GM23338 (cell line): Measurements from ENCODE around the gene ADPRHL1.

Source experiments
- CREB1 ChIP-seq: fragments of 250-450 bp; sonication (Bioruptor Pico); IDR thresholded peaks from 2 replicates; pipeline ENCODE4 v1.5.0; 2020; ENCODE audit warnings: low read depth, mild to moderate bottlenecking, moderate library complexity
- EZH2 ChIP-seq: fragments of 200-600 bp; sonication (generic); IDR thresholded peaks from one replicate; pipeline ENCODE4 v1.8.0; 2017; ENCODE audit warnings: antibody characterized with exemption, mild to moderate bottlenecking, low read depth; ENCODE audit not compliant: unreplicated experiment
- EZH2phosphoT487 ChIP-seq: fragments of 200-600 bp; sonication (generic); IDR thresholded peaks from one replicate; pipeline ENCODE4 v1.8.1; 2018; ENCODE audit warnings: antibody characterized with exemption; ENCODE audit not compliant: unreplicated experiment
- JUNB ChIP-seq: IDR thresholded peaks from one replicate; pipeline ENCODE4 v1.6.1; 2016; ENCODE audit warnings: antibody characterized with exemption; ENCODE audit not compliant: unreplicated experiment
- NANOG ChIP-seq: IDR thresholded peaks from 2 replicates; pipeline ENCODE4 v1.6.1; 2016; ENCODE audit warnings: antibody characterized with exemption, borderline replicate concordance
- POLR2AphosphoS5 ChIP-seq: IDR thresholded peaks from 2 replicates; pipeline ENCODE4 v1.6.1; 2016; ENCODE audit warnings: antibody characterized with exemption, low read depth
- STAT1 ChIP-seq: IDR thresholded peaks from one replicate; pipeline ENCODE4 v1.6.1; 2016; ENCODE audit warnings: antibody characterized with exemption; ENCODE audit not compliant: unreplicated experiment
- ZNF114 ChIP-seq: fragments of 250-450 bp; sonication (Bioruptor Pico); IDR thresholded peaks from 2 replicates; pipeline ENCODE4 v1.5.0; 2020; ENCODE audit warnings: mild to moderate bottlenecking, moderate library complexity
- TF ChIP-seq, protein P1 (sequence below), 2 experiments: fragments of 200-600 bp in 1 of 2; sonication (generic) in 1 of 2; conservative IDR thresholded peaks; 2 replicates each; pipeline versions ENCODE4 v1.5.1 to v1.6.1; 2016 to 2017; ENCODE audit warnings: antibody characterized with exemption in 2 of 2, low read depth in 2 of 2, mild to moderate bottlenecking in 2 of 2, moderate library complexity in 1 of 2
- TF ChIP-seq, protein P2 (sequence below): IDR thresholded peaks from one replicate; pipeline ENCODE4 v1.6.1; 2018; ENCODE audit warnings: antibody characterized with exemption; ENCODE audit not compliant: unreplicated experiment
- TF ChIP-seq, protein P3 (sequence below): IDR thresholded peaks from 2 replicates; pipeline ENCODE4 v1.6.1; 2016; ENCODE audit warnings: antibody characterized with exemption

- TF ChIP-seq, protein P1, sequence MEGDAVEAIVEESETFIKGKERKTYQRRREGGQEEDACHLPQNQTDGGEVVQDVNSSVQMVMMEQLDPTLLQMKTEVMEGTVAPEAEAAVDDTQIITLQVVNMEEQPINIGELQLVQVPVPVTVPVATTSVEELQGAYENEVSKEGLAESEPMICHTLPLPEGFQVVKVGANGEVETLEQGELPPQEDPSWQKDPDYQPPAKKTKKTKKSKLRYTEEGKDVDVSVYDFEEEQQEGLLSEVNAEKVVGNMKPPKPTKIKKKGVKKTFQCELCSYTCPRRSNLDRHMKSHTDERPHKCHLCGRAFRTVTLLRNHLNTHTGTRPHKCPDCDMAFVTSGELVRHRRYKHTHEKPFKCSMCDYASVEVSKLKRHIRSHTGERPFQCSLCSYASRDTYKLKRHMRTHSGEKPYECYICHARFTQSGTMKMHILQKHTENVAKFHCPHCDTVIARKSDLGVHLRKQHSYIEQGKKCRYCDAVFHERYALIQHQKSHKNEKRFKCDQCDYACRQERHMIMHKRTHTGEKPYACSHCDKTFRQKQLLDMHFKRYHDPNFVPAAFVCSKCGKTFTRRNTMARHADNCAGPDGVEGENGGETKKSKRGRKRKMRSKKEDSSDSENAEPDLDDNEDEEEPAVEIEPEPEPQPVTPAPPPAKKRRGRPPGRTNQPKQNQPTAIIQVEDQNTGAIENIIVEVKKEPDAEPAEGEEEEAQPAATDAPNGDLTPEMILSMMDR (conservative IDR thresholded peaks at IDR 0.05; ENCODE audit: low read depth in 2 of 2): no peak
- TF ChIP-seq JUNB (no peak), EZH2 (no peak), POLR2AphosphoS5 (no peak), CREB1 (CRISPR knock-in tag) (no peak), EZH2phosphoT487 (no peak), STAT1 (no peak), ZNF114 (CRISPR knock-in tag) (no peak), NANOG (no peak)
- TF ChIP-seq, protein P2, sequence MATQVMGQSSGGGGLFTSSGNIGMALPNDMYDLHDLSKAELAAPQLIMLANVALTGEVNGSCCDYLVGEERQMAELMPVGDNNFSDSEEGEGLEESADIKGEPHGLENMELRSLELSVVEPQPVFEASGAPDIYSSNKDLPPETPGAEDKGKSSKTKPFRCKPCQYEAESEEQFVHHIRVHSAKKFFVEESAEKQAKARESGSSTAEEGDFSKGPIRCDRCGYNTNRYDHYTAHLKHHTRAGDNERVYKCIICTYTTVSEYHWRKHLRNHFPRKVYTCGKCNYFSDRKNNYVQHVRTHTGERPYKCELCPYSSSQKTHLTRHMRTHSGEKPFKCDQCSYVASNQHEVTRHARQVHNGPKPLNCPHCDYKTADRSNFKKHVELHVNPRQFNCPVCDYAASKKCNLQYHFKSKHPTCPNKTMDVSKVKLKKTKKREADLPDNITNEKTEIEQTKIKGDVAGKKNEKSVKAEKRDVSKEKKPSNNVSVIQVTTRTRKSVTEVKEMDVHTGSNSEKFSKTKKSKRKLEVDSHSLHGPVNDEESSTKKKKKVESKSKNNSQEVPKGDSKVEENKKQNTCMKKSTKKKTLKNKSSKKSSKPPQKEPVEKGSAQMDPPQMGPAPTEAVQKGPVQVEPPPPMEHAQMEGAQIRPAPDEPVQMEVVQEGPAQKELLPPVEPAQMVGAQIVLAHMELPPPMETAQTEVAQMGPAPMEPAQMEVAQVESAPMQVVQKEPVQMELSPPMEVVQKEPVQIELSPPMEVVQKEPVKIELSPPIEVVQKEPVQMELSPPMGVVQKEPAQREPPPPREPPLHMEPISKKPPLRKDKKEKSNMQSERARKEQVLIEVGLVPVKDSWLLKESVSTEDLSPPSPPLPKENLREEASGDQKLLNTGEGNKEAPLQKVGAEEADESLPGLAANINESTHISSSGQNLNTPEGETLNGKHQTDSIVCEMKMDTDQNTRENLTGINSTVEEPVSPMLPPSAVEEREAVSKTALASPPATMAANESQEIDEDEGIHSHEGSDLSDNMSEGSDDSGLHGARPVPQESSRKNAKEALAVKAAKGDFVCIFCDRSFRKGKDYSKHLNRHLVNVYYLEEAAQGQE: no peak
- TF ChIP-seq, protein P3, sequence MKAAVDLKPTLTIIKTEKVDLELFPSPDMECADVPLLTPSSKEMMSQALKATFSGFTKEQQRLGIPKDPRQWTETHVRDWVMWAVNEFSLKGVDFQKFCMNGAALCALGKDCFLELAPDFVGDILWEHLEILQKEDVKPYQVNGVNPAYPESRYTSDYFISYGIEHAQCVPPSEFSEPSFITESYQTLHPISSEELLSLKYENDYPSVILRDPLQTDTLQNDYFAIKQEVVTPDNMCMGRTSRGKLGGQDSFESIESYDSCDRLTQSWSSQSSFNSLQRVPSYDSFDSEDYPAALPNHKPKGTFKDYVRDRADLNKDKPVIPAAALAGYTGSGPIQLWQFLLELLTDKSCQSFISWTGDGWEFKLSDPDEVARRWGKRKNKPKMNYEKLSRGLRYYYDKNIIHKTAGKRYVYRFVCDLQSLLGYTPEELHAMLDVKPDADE: no peak
Measured at GRCh38 chr13:113356596-113356995, 96.7 kb downstream of the ADPRHL1 start.
